ENCODE data around the gene RPL3.

Gene RPL3

DNA sequence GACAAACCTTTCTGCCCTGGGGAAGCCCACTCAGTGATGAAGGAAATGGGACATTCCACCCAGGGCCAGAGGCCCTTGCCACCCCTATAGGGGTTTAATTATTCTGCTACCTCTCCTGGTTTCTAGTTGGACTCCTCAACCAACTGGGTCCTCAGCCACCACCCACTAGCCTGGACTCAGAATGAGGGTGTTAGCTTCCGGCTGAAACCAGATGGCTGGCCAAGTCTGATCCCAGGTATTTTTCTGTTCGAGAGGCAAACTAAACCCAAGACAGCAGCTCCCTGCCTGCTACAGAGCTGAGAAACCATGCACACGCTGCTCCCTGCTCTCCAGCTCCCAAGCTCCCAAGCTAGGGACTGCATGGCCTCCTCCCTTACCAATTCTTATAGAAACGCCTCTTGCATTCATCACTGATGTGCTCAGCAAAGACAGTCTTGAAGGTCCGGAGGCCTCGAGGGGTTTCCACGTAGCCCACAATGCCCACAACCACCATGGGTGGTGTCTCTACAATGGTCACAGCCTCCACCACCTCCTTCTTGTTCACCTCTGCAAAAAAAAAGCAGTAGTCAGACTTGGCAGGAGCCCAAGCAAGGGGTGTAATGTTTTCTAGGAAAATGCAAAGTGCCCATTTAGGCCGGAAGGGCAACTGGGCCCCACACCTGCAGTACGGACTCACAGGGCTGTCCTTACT lies 2.2 kb downstream of the RPL3 start:
- DNase-seq (ENCODE audit: low read depth in 2 of 2): no peak

DNA sequence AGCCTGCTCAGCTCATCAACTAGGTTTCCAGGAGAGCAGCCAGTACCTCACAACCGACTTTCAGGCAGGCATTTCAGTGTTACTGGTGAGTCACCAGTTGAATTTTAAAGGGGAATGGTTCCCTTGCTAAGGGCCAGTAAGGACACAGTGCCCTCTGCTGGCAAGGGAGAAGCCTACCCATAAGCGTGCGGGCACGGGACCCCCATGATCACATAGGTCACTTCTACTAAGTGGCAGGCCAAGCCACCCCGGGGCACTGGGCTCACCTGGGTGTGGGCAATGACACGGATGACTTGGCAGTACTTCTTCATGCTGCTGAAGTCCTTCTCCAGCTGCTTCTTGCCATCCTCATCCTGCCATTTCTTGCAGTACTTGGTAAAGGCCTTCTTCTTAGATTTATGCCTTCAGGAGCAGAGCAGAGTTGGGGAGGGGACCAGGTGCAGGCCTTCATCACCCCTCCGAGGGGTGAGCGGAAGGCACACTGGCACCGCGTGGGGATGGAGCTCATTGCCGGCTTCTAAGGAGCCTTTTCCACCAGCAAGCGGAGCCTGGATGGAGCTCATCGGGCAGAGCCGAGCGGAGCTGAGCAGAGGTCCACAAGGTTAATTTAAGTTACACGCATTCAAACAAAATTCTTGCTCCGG lies 2.9 kb downstream of the RPL3 start:
- peak; percentile 60 to 73 for DNase-seq (ENCODE audit: low read depth in 2 of 2)

GRCh38 chr22:39315389-39315788 lies 4.0 kb downstream of the RPL3 start:
- no peak for DNase-seq (ENCODE audit: low read depth in 2 of 2)

- DNase-seq (ENCODE audit: low read depth in 2 of 2): no peak
Observed at GRCh38 chr22:39314251-39314971, 5.0 kb downstream of the RPL3 start.

GRCh38 chr22:39313258-39314001 lies 6.0 kb downstream of the RPL3 start:
- no peak for DNase-seq (ENCODE audit: low read depth in 2 of 2)

GRCh38 chr22:39312410-39312809 lies 7.0 kb downstream of the RPL3 start:
- DNase-seq (ENCODE audit: low read depth in 2 of 2): no peak

GRCh38 chr22:39311592-39312400 lies 7.6 kb downstream of the RPL3 start:
- no peak for DNase-seq (ENCODE audit: low read depth in 2 of 2)

DNA sequence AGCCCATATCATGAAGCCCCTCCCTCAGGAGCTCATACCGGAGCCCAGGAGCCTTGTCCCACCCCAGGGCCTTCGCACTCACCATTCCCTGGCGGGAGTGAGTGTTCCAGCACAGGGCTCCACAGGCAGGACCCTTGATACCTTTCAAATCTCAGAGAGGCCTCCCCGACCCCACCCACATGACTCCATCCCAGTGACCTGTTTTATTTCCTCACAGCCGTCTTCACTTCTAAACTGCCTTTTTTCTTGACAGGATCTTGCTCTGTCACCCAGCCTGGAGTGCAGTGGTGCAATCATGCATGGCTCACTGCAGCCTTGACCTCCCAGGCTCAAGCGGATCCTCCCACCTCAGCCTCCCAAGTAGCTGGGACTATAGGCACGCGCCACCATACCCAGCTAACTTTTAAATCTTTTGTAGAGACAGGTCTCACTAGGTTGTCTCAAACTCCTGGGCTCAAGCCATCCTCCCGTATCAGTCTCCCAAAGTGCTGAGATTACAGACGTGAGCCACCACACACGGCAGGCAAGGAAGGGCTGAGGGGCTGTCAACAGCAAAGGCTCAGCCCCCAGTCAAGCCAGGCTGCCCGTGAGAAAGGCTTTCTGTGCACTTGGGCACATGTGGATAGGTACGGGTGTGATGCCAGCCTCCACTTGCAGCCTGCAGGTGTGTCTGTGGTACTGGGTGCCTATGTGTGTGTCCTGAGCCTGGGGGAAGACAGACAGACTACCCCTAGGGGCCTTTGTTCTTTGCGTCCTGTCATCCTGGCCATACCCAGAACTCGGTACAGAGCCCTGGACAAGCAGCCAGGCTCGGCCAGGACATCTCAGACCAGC lies 9.3 kb downstream of the RPL3 start:
- no peak for DNase-seq (ENCODE audit: low read depth in 2 of 2)

GRCh38 chr22:39309364-39309861 lies 10.0 kb downstream of the RPL3 start:
- DNase-seq (ENCODE audit: low read depth in 2 of 2): no peak

DNA sequence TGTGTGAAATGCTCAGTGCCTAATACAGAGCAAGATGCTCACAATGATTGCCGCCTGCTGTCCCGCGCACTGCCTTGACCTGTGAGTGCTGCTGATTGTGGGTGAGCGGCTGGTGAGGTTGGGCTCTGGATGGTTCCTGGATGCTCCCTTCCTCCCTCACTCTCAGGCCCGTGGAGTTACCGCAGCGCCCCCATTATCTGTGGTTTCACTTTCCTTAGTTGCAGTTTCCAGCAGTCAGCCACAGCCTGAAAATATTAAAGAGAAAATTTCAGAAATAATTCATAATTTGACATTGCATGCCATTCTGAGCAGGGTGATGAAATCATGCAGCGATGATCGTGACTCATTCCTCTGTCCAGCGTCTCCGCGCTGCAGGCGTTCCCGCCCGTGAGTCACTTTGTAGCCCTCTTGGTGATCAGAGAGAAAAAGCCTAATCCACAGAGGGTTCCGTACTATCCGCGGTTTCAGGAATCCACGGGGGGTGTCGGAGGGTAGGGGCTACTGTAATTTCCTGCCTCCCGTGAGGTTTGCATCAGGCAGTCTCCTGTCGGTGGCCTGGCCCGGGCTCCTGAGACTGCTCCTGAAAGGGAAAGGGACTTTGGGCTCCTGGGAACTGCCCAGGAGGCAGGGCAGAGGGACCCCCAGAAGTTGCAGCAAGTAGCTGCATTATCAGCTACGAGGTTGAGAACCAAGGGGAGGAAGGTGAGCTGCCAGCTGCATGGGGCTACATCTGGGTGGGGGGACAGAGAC lies 10.6 kb downstream of the RPL3 start:
- DNase-seq (ENCODE audit: low read depth in 2 of 2): no peak

GRCh38 chr22:39306456-39307361 lies 12.7 kb downstream of the RPL3 start:
- DNase-seq (ENCODE audit: low read depth in 2 of 2): no peak

- no peak for DNase-seq (ENCODE audit: low read depth in 2 of 2)
Observed at GRCh38 chr22:39303892-39304671, 15.3 kb downstream of the RPL3 start.

- DNase-seq (ENCODE audit: low read depth in 2 of 2): no peak
Observed at GRCh38 chr22:39303358-39303757, 16.1 kb downstream of the RPL3 start.

GRCh38 chr22:39302431-39302960 lies 16.9 kb downstream of the RPL3 start:
- DNase-seq (ENCODE audit: low read depth in 2 of 2): no peak

DNA sequence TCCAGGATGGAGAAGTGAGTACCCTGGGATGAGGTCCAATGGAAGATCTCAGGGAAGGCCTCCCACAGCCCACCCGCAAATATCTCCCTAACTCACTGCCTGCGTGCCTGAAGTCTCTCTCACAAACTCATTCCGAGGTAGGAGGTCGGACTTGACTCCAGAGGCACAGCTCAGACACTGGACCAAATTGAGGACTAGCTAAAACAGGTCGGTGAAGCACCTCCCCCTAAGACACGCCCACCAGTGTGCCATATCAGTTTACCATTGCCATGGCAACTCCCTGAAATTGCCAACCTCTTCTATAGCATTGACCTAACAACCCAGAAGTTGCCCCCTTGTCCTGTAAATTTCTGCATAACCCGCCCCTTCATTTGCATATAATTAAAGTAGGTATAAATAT lies 17.5 kb downstream of the RPL3 start:
- no peak for DNase-seq (ENCODE audit: low read depth in 2 of 2)

GRCh38 chr22:39301108-39301507 lies 18.3 kb downstream of the RPL3 start:
- DNase-seq (ENCODE audit: low read depth in 2 of 2): no peak

- DNase-seq (ENCODE audit: low read depth in 2 of 2): no peak
Observed at GRCh38 chr22:39300186-39300830, 19.1 kb downstream of the RPL3 start.
